NCI-H345 treated with DMSO at 0.1 percent for 48 hours (cell line): ENCODE results near the gene TOMM70.
A peak's percentile ranks its signal among the peaks of the same experiment; 100 is the strongest.
"Not testable (repeated sequence)": the region's sequence is repeated elsewhere in the genome, so short reads cannot be mapped to it uniquely, and the experiment has no call there.

ENCODE experiments used
- DNase-seq: peaks from one replicate; lab custom pipeline; 2025; ENCODE audit not compliant: unreplicated experiment; lab: John Stamatoyannopoulos, UW

Gene TOMM70

DNA sequence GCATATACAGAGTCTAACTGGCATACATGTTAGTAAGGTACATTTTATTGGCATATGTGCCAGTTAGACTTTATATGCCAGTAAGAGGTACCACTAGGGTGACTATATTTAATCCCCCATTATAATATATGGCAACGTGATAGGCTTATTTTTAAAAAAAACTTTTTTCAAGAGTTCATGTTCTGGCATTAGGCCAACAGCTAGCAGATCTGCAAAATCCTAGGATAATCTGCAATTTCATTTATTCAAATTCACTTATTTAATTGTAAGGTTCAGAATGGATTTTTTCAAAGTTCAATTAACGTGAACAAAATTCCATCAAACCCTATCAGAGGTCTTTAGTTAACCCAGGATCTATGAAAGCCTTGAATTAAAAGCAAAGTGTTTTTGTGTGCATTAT, 34.5 kb downstream of the TOMM70 start:
- DNase-seq = no peak

DNA sequence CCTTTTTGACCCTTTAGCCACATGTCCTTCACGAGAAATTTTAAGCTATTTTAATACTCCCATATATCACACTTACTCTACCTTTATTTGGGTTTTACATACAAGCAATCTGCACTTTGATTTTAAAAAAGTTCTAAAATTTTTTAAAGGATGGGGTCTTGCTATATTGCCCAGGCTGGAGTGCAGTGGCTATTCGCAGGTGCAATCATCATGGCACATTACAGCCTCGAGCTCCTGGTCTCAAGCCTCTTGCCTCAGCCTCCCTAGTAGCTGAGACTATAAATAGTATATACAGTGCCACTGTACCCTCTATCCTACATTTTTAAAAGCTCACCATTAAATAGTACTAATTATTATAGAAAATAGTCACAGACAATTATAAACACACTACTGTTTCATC, 36.5 kb downstream of the TOMM70 start:
- DNase-seq = no peak

DNA sequence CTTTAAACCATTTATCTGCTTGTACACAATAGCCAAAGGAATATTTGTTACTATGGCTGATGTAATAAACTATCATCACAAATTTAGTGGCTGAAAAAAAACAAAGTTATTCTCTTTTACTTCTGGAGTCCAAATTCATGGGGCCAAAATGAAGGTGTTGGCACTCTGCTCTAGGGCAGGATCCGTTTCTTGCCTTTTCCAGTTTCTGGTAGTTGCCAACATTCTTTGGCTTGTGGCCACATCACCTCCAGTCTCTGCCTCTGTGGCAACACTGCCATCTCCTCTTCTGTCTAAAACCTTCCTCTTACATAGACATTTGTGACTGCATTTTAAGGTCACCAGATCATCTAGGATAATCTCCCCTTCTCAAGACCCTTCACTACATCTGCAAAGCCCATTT, 39.0 kb downstream of the TOMM70 start:
- DNase-seq = no peak

- no peak for DNase-seq
Observed at GRCh38 chr3:100360757-100361496, 40.0 kb downstream of the TOMM70 start.

- no peak for DNase-seq
Observed at GRCh38 chr3:100359035-100359434, 41.9 kb downstream of the TOMM70 start.

- DNase-seq = no peak
Observed at GRCh38 chr3:100358413-100358812, 42.5 kb downstream of the TOMM70 start.

- no peak for DNase-seq
Observed at GRCh38 chr3:100354850-100355249, 46.0 kb downstream of the TOMM70 start.

DNA sequence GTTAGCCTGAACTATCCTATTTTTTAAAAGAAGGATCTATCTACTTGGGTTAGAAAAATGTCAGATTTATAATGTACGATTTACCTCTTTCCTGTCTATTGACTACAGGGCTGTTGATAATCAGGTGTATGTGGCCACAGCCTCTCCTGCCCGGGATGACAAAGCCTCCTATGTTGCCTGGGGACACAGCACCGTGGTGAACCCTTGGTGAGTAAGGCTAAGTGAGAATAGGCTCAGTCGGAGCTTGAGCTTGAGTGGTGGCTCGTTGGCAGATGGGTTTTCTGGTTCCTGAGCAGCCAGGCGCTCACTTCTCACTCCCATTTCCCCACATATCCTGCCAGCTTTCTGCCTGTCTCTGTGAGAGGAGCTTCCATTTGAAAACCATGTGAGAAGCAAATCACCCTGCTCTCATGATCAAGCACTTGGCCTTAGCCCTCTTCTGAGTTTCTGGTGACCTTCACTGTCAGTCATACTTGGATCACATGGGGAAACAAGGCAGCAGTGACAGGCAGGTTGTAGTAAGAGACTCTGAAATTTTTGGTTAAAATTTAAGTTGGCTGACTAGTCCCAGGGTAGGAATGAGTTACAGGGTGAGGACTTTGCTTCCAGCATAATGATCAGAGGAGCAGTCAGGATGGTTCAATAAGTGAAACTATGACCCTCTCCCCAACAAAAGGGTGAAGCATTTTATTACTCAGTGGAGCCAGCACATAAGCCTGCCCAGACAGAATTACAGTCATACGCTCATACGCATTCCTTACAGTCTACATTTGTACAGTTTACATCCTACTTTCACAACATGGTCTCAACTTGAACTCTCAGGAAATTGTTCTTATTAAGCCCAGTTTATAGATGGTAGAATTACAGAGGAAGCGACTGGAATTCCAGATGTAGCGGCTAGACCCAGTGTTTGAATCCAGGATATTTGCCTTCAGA, 48.3 kb downstream of the TOMM70 start:
- DNase-seq = no peak

DNA sequence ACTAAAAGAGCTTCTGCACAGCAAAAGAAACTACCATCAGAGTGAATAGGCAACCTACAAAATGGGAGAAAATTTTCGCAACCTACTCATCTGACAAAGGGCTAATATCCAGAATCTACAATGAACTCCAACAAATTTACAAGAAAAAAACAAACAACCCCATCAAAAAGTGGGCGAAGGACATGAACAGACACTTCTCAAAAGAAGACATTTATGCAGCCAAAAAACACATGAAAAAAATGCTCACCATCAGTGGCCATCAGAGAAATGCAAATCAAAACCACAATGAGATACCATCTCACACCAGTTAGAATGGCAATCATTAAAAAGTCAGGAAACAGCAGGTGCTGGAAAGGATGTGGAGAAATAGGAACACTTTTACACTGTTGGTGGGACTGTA, 49.1 kb downstream of the TOMM70 start:
- not testable (repeated sequence) for DNase-seq

DNA sequence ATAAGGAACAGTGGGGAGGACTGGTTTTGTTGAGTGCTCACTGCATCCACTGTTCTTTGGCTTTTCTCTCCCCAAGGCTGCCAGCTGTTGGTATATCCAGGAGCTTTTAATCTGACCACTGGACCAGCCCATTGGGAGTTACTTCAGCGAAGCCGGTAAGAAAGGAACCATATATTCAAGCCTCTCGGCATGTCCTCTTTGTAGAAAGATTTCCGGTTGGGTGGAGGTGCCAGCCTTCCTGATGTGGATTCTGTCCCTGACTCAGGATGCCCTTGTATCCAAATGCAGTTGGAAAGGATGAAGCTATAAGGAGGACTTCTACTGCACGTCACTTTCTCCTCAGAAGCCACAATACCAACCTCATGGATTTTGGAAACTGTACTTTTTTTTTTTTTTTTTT, 52.2 kb downstream of the TOMM70 start:
- DNase-seq = no peak

DNA sequence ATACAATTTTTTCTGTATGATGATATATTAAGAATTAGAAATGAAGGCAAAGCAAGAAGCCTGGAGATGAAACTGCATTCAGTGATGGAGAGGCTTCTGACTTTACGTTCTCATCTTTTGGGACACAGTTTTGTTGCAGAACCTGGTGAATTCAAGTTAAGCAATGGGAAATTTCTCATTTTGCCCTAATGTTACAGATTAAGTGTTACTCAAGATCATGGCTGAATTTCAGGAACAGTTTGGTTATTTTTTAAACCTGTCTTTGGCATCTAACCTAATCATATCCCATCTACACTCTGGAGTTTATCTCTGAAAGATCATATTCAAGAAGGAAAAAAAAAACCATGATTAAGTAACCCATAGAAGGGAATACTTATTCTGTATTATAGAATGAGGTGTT, 60.4 kb downstream of the TOMM70 start:
- no peak for DNase-seq

DNA sequence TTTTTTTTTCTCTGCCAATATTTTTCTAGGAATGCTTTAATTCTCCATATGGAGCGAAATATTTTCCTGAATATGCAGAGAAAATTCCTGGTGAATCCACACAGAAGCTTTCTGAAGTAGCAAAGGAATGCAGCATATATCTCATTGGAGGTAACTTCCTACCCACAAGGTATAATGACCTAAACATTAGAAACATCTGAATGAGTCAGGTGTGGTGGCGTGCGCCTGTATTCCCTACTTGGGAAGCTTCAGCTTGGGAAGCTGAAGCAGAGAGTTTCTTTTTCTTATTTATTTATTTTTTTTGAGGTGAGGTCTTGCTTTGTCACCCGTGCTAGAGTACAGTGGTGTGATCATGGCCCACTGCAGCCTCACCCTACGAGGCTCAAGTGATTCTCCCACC, 61.1 kb downstream of the TOMM70 start:
- no peak for DNase-seq

DNA sequence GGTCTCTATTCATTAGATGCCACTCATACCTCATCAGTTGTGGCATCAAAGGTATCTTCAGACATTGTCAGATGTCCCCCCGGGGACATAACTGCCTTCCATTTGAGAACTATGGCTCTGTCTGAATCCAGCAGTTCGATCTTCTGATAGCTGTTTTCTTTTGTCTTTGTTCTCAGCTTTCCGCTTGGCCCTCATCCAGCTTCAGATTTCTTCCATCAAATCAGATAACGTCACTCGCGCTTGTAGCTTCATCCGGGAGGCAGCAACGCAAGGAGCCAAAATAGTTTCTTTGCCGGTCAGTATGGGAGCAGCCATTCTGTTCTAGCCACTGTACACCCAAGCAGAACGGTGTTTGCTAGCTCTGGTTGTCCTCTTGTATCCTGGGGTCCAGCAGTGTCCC, 62.0 kb downstream of the TOMM70 start:
- DNase-seq = no peak

GRCh38 chr3:100336229-100336628, 64.7 kb downstream of the TOMM70 start:
- DNase-seq = not testable (repeated sequence)

DNA sequence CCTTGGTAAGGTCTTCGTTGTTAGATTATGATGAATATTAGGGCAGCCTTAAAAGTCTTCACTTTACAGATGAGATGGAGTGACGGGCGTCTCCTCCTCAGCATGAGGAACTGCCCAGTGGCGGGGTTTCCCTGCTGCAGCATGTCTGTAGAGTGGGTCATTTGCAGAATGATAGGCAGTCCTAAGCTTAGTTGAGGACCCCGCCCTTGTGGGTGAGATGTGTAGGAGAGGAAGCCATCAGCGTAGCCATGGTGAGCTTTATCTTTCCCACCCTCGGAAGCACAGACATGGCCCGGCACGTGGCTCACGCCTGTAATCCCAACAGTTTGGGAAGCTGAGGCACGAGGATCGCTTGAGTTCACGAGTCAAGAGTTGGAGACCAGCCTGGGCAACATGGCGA, 65.5 kb downstream of the TOMM70 start:
- DNase-seq = no peak

DNA sequence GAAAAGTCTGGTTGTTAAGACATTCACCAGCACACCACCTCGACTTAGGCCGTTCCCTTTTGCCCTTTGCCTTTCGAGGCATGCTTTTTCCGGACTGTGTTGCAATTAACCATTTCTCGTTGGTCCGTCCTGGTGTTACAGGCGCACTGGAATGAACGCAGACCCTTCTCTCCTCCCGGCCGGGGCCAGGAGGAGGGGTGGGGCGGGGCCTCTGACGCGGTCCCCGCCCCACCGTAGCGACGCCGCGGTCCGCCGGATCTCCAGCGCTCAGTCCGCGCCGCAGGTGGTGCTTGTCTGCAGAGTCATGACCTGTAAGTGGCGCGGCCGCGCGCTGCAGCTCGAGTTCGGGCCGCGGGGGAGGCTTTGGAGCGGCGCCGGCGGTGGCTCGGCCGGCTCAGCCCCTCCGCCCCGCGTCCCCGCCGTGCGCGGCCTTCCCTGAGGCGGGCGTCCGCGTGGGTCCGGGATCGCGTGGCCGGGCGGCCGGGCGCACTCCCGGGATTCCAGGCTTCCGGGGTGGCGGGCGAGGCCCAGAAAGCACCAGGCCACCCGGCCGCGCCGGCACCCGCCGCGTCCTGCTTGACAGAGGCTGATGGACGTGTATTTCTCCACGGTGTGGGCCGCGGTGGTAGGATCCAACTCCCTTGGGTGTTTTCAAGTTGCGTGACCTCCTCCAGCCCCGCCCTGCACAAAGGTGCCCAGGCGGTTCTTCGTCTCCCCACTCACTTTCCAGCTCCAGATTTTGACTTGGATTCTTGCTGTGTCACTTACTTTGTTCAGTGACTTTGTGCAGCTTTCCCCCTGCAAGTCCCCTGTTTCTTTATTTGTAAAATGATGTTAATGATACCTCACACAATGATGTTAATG, 66.2 kb downstream of the TOMM70 start, which contains the start of gene NIT2:
NIT2 (plus strand) TSS at position 270 of the 864 bp plus-strand sequence; CDS start at position 305, 35 bp downstream.
- peak; percentile 9 for DNase-seq

DNA sequence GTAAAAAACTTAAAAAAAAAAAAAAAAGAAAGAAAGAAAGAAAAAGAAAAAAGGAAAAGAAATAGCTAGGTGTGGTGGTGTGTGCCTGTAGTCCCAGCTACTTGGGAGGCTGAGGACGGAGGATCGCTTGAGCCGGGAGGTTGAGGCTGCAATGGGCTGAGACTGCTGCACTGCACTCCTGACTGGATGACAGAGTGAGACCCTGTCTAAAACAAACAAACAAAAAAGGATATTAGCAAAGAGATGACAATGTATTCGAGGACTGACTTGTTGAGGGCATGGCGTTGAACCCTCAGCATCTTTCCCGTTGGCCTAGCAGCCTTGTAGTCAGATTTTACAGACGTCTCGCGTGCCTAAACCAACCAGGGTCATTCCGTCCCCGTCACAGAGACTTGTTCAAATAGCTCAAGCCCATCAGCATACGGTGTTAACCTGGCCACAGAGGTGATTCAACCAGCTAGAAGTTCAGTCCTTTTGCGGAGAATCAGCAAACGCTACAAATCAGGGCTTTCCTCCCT, 66.9 kb downstream of the TOMM70 start:
- no peak for DNase-seq

DNA sequence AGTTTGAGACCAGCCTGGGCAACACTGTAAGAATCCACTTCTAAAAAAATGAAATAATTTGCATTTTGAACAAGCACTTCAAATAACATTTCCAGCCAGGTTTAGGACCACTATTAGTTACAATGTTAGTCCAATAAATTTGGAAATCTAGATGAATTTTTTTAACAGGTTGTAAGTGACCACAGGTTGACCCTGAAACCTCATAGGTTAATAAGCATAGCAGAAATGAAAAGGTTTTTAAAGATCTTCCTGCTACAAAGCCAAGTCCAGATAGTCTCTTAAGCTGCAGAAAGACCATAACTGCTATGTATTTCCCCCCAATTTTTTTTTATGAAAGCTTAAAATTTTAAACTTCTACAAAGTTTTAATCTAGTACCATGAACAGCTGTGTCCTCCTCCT, 67.8 kb downstream of the TOMM70 start:
- no peak for DNase-seq

GRCh38 chr3:100331660-100332059, 69.2 kb downstream of the TOMM70 start:
- DNase-seq = no peak

DNA sequence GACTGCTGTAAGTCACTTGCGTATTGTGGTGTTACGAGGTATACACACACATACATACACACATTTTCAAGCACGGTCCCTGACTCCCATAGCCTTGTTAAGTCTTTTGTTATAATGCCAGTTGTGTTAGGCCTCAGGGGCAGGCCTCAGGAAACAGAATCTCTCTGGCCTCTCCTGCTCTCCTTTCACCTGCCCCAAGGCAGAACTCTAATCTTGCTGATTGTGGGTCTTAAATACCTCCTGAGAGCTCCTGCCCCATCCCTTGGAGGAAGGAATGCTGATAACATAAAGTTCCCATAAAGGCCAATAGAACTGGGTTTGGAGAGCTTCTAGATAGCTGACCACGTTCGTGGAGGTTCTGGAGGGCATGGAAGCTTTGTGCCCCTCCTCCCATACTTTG, 70.2 kb downstream of the TOMM70 start:
- DNase-seq = no peak
